K562 (cell line): ENCODE measurements around the gene RBM12. TPM values are rescaled to one million over a fixed set of nuclear protein-coding genes. Genes with fewer than 3 reads are reported as not detected.
A peak's percentile ranks its signal among the peaks of the same experiment; 100 is the strongest.

Experiments
- ADNP ChIP-seq: fragments of 200-800 bp; sonication (Bioruptor generic); IDR thresholded peaks from 2 replicates; pipeline ENCODE4 v1.6.1; 2016; ENCODE audit warnings: missing genetic modification characterization, missing compliant biosample characterization
- COPS2 ChIP-seq: fragments of 450-650 bp; conservative IDR thresholded peaks from 2 replicates; pipeline ENCODE4 v1.6.1; 2016; ENCODE audit warnings: mild to moderate bottlenecking, moderate library complexity
- CXXC5 ChIP-seq: fragments of 250-450 bp; sonication (Bioruptor Pico); IDR thresholded peaks from 2 replicates; pipeline ENCODE4 v1.8.0; 2022; ENCODE audit warnings: inconsistent platforms, mild to moderate bottlenecking, moderate library complexity
- HMGXB4 ChIP-seq: sonication (generic); formaldehyde crosslinking; IDR thresholded peaks from 2 replicates; pipeline ENCODE4 v1.8.1; 2023; ENCODE audit warnings: mild to moderate bottlenecking, missing genetic modification reagents
- KDM5B ChIP-seq: fragments of 200-600 bp; sonication (generic); IDR thresholded peaks from 2 replicates; pipeline ENCODE4 v1.6.1; 2012; ENCODE audit warnings: low read depth, mild to moderate bottlenecking, moderate library complexity, low read length, control low read depth, inconsistent platforms; ENCODE audit not compliant: insufficient replicate concordance
- RBBP5 ChIP-seq: fragments of 200-600 bp; sonication (generic); IDR thresholded peaks from 2 replicates; pipeline ENCODE4 v1.6.1; 2012; ENCODE audit warnings: borderline replicate concordance, mild to moderate bottlenecking, low read length, control low read depth, inconsistent platforms; ENCODE audit not compliant: insufficient read depth, poor library complexity, severe bottlenecking
- SREBF1 ChIP-seq: fragments of 150-350 bp; IDR thresholded peaks from 2 replicates; pipeline ENCODE4 v1.6.1; 2014; ENCODE audit warnings: antibody characterized with exemption, low read depth, low read length, borderline replicate concordance
- SREBF2 ChIP-seq: sonication (generic); formaldehyde crosslinking; IDR thresholded peaks from 2 replicates; pipeline ENCODE4 v1.4.0; 2020; ENCODE audit warnings: mild to moderate bottlenecking, missing genetic modification reagents
- TEAD1 ChIP-seq, 2 experiments: fragments of 450-650 bp in 1 of 2; sonication (generic) in 1 of 2; formaldehyde crosslinking; IDR thresholded peaks; 2 replicates each; pipeline versions ENCODE4 v1.4.0 to v1.8.0; 2020 to 2022; ENCODE audit warnings: mild to moderate bottlenecking in 2 of 2, missing genetic modification reagents in 1 of 2
- TGIF2 ChIP-seq: sonication (generic); formaldehyde crosslinking; IDR thresholded peaks from 2 replicates; pipeline ENCODE4 v1.8.1; 2022; ENCODE audit warnings: mild to moderate bottlenecking, missing genetic modification reagents, moderate library complexity
- THRAP3 ChIP-seq: fragments of 450-650 bp; IDR thresholded peaks from 2 replicates; pipeline ENCODE4 v1.6.1; 2016; ENCODE audit warnings: mild to moderate bottlenecking, inconsistent platforms, borderline replicate concordance
- USF1 ChIP-seq: sonication (generic); formaldehyde crosslinking; IDR thresholded peaks from 2 replicates; pipeline ENCODE4 v1.9.0; 2022; ENCODE audit warnings: mild to moderate bottlenecking, missing genetic modification reagents
- ZBTB11 ChIP-seq, 3 experiments: fragments of 200-800 bp in 1 of 3; fragments of 250-450 bp in 1 of 3; fragments of 450-650 bp in 1 of 3; sonication (Bioruptor Pico) in 1 of 3; sonication (Bioruptor generic) in 1 of 3; formaldehyde crosslinking in 1 of 3; IDR thresholded peaks; 2 replicates each; pipeline versions ENCODE4 v1.6.1 to v1.8.0; 2016 to 2022; ENCODE audit warnings: mild to moderate bottlenecking in 2 of 3, missing genetic modification characterization in 2 of 3, missing compliant biosample characterization in 1 of 3, moderate library complexity in 1 of 3
- ZNF449 ChIP-seq: fragments of 250-450 bp; sonication (Bioruptor Pico); IDR thresholded peaks from 2 replicates; pipeline ENCODE4 v1.8.0; 2022; ENCODE audit warnings: moderate library complexity, mild to moderate bottlenecking, inconsistent platforms
- ZNF512 ChIP-seq: IDR thresholded peaks from 2 replicates; pipeline ENCODE4 v1.6.1; 2016; ENCODE audit warnings: missing genetic modification characterization, missing compliant biosample characterization
- polyA plus RNA-seq, 8 experiments: library from polyadenylated mRNA; depleted of rRNA in 4 of 8; stranded (reverse) in 5 of 8; unstranded in 3 of 8; fragments of >200 nt; fragmentation: Nextera tagmentation in 2 of 8; fragmentation: Illumina TruSeq in 1 of 8; extraction: Ambion mirVana in 2 of 8; extraction: Trizol in 1 of 8; gene quantifications; 2 replicates each; pipeline versions ENCODE4 v1.2.1 to v1.2.3, GENCODE V29; 2011 to 2014; ENCODE audit warnings: inconsistent platforms in 1 of 8, missing spikeins in 1 of 8
- total RNA-seq, 7 experiments: library from RNA; depleted of rRNA in 6 of 7; stranded (reverse); fragments of >200 nt in 6 of 7; fragmentation: Illumina TruSeq in 2 of 7; extraction: Trizol in 2 of 7; gene quantifications; 2 replicates each; pipeline versions ENCODE4 v1.2.1 to v1.2.3, GENCODE V29; 2011 to 2021; ENCODE audit warnings: low replicate concordance in 1 of 7

Gene RBM12
- total and polyA plus RNA-seq, 9 of the 15 experiments (the other 6 are each of a cell fraction or from before 2014, with no cell fraction given) = 5.0 to 162 (median 73.3) TPM

GRCh38 chr20:35600993-35601973 is 63.4 kb downstream of the RBM12 start (continued):
- no peak for TF ChIP-seq ZNF512 (tag)
- no peak for TF ChIP-seq ZBTB11 (CRISPR knock-in tag; IDR thresholded peaks at IDR 0.05)
- TF ChIP-seq ADNP (tag) = no peak
- TF ChIP-seq SREBF2 = no peak
- TF ChIP-seq CXXC5 (CRISPR knock-in tag) = peak; percentile 99
- no peak for TF ChIP-seq KDM5B
- TF ChIP-seq TEAD1 (CRISPR knock-in tag; IDR thresholded peaks at IDR 0.05) = peak in 1 of 2 experiments; percentile 83; a peak in 2 of 4 replicates
- no peak for TF ChIP-seq COPS2
- no peak for TF ChIP-seq ZNF449 (CRISPR knock-in tag)
- no peak for TF ChIP-seq SREBF1
- 0 out of 2 replicates have a peak, but pooled peaks have one; percentile 44 for TF ChIP-seq TGIF2
- TF ChIP-seq HMGXB4 (CRISPR knock-in tag) = 0 out of 2 replicates have a peak, but pooled peaks have one; percentile 60
- TF ChIP-seq RBBP5 = peak; percentile 27
- no peak for TF ChIP-seq THRAP3
- peak; percentile 59 for TF ChIP-seq USF1 (CRISPR knock-in tag)
